GM12801 (cell line): ENCODE data around the gene RPL13.

Source experiments
- TF ChIP-seq, protein P1 (sequence below): IDR thresholded peaks from one replicate; pipeline ENCODE4 v1.5.1; 2011; ENCODE audit warnings: control low read depth; ENCODE audit not compliant: insufficient read length; ENCODE audit errors: extremely low read depth

Gene RPL13

DNA sequence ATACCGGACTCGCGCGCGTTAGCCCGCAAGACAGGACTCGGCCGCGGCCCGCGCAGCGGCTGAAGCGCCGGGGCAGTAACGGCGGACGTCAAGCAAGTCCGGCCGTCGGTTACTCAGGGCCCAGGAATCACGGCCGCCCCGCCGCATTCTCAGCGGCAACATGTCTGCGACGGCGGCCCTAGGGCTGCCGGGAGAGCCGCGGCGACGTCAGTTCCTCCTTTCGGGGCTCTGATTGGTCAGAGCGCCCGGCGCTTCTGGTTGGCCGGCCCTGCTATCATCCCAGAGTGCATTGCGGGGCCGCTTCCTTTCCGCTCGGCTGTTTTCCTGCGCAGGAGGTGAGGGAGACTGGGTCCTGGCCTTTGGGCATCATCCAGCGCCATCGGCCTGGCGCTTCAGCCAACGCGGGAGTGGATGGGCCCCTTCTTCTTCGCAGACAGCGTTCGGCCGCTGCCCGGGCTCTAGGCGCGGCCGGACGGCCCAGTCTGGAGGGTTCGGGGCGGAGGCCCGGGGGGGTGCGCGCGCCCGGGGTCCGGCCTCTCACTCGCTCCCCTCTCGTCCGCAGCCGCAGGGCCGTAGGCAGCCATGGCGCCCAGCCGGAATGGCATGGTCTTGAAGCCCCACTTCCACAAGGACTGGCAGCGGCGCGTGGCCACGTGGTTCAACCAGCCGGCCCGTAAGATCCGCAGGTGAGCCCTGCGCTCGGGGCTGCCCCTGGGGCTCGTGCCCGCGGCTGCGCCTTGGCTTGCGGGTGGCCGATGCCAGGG, at the start of gene RPL13:
Gene RPL13, plus strand, starts transcription at position 305 of the 764 bp plus-strand sequence. Its CDS starts 278 bp downstream, at position 583.
- TF ChIP-seq, protein P1, sequence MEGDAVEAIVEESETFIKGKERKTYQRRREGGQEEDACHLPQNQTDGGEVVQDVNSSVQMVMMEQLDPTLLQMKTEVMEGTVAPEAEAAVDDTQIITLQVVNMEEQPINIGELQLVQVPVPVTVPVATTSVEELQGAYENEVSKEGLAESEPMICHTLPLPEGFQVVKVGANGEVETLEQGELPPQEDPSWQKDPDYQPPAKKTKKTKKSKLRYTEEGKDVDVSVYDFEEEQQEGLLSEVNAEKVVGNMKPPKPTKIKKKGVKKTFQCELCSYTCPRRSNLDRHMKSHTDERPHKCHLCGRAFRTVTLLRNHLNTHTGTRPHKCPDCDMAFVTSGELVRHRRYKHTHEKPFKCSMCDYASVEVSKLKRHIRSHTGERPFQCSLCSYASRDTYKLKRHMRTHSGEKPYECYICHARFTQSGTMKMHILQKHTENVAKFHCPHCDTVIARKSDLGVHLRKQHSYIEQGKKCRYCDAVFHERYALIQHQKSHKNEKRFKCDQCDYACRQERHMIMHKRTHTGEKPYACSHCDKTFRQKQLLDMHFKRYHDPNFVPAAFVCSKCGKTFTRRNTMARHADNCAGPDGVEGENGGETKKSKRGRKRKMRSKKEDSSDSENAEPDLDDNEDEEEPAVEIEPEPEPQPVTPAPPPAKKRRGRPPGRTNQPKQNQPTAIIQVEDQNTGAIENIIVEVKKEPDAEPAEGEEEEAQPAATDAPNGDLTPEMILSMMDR = no peak

DNA sequence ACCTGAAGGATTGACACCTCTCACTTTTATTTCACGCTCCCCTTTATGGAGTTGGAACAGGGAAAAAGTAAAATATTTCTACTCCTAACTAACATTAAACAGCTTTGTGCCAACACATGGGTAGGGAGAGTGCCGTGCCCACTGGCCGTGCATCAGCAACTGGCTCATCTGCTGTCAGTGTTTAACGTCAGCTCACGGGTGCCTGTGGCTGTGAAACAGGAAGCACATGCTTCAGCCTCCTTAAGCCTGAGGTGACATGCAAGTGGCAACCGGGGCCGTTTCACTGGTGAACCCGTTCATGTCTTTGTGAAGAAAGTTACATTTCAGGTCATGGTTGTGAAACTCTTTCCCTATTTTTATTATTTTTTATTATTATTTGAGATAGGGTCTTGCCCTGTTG, 49.1 kb upstream of the RPL13 start:
- TF ChIP-seq, protein P1 = no peak

DNA sequence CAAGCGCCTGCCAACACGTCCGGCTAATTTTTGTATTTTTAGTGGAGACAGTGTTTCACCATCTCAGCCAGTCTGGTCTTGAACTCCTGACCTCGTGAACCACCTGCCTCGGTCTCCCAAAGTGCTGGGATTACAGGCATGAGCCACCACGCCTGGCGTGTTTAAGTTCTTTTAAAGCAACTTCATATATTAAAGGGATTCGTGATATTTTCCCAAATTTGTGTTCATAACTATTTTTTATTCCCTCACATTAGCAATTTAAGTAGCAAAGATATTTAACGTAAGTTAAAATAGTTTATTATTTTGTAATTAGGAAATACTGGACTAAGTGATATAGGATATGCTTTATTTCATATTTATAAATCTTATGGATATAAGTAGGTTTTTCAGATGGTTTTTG, 48.0 kb upstream of the RPL13 start:
- TF ChIP-seq, protein P1 = no peak

DNA sequence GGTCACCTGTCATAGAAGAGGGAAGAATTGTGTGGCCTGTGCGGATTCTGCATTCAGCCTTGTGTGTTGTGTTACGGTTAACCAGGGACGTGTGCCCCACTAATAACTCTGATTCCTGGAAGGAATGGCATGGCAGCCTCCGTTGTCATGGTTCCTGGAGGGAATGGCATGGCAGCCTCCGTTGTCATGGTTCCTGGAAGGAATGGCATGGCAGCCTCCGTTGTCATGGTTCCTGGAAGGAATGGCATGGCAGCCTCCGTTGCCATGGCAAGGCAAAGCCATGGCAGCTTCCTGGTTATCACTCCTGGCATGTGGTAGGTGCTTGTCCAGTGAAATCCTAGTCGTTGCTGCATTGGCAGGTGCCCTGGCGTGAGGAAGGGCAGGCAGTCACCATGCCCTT, 43.4 kb upstream of the RPL13 start:
- TF ChIP-seq, protein P1 = no peak

- TF ChIP-seq, protein P1 = no peak
These were observed 40.6 kb upstream of the RPL13 start for GRCh38 chr16:89519881-89520280.

DNA sequence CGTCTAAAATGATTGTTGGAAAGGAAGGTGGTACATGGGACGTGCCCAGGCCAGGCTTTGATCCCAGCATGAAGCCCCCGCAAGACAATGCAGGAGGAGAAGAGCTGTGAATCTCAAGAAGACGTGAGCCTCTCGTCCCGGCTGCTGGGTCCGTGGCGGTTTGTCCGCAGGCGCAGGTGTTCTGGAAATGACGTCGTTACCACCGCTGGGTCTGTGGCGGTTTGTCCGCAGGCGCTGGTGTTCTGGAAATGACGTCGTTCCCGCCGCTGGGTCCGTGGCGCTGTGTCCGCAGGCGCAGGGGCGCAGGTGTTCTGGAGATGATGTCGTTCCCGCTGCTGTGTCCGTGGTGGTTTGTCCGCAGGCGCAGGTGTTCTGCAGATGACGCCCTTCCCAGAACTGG, 38.2 kb upstream of the RPL13 start:
- TF ChIP-seq, protein P1 = no peak

- TF ChIP-seq, protein P1 = no peak
These were observed 36.7 kb upstream of the RPL13 start for GRCh38 chr16:89523680-89524344.
